IMR-90 (cell line): ENCODE results near the gene C1orf105. TPM values are rescaled to one million over a fixed set of nuclear protein-coding genes. Genes with fewer than 3 reads are reported as not detected.

Experiments
- ATAC-seq: fragments of 200-7000 bp; cut with Tn5 transposase; 2 replicates; pipeline ENCODE4 v1.9.1; 2020; ENCODE audit warnings: low read depth, mild to moderate bottlenecking, moderate library complexity
- BruUV-seq: library from RNA; stranded (reverse); fragments of 400-500 nt; replicated peaks from 2 replicates; lab custom pipeline; 2021; lab: Mats Ljungman, UMichigan
- CTCF ChIA-PET: fragments of 300-600 bp; formaldehyde crosslinking; extraction: SDS; loops from one replicate; lab custom pipeline; 2021; ENCODE audit warnings: antibody characterized with exemption; lab: Yijun Ruan, JAX
- POLR2A ChIA-PET: fragments of 300-600 bp; sonication (Branson Sonifier 250); formaldehyde crosslinking; loops from one replicate; lab custom pipeline; 2022; ENCODE audit warnings: antibody characterized with exemption; ENCODE audit not compliant: unreplicated experiment; lab: Charles Lee
- DNase-seq: peaks from one replicate; pipeline ENCODE4 v3.0.0; 2013
- H2AFZ ChIP-seq: replicated peaks from 2 replicates; pipeline ENCODE3; 2013; ENCODE audit warnings: low read length, mild to moderate bottlenecking; ENCODE audit not compliant: poor library complexity
- H2AK5ac ChIP-seq: 2 replicates; pipeline ENCODE4 v1.6.1; 2013; ENCODE audit warnings: low read depth, low read length, inconsistent platforms
- H2AK9ac ChIP-seq: replicated peaks from 2 replicates; pipeline ENCODE3; 2013; ENCODE audit warnings: mild to moderate bottlenecking, low read depth, low read length, moderate library complexity; ENCODE audit not compliant: poor library complexity
- H2BK120ac ChIP-seq: 2 replicates; pipeline ENCODE4 v1.6.1; 2013; ENCODE audit warnings: low read depth, low read length, inconsistent platforms
- H2BK15ac ChIP-seq: 3 replicates; pipeline ENCODE4 v1.6.1; 2013; ENCODE audit warnings: low read depth, low read length, inconsistent platforms
- H2BK20ac ChIP-seq: 2 replicates; pipeline ENCODE4 v1.6.1; 2013; ENCODE audit warnings: low read depth, mild to moderate bottlenecking, inconsistent platforms, low read length, moderate library complexity
- H2BK5ac ChIP-seq: 2 replicates; pipeline ENCODE4 v1.6.1; 2013; ENCODE audit warnings: mild to moderate bottlenecking, low read depth, low read length, inconsistent platforms; ENCODE audit not compliant: poor library complexity, severe bottlenecking
- H3K14ac ChIP-seq: replicated peaks from 2 replicates; pipeline ENCODE4 v1.6.1; 2013; ENCODE audit warnings: low read depth, low read length, inconsistent platforms
- H3K18ac ChIP-seq: 2 replicates; pipeline ENCODE4 v1.6.1; 2013; ENCODE audit warnings: low read depth, low read length, control low read depth
- H3K23ac ChIP-seq: 2 replicates; pipeline ENCODE4 v1.6.1; 2013; ENCODE audit warnings: low read depth, low read length, inconsistent platforms
- H3K27ac ChIP-seq: 2 replicates; pipeline ENCODE4 v1.5.1; 2013; ENCODE audit warnings: mild to moderate bottlenecking, control low read depth, low read length; ENCODE audit not compliant: insufficient read depth
- H3K27me3 ChIP-seq: 2 replicates; pipeline ENCODE4 v1.6.1; 2013; ENCODE audit warnings: low read length; ENCODE audit not compliant: control insufficient read depth, insufficient read depth
- H3K36me3 ChIP-seq: 2 replicates; pipeline ENCODE4 v1.6.1; 2013; ENCODE audit warnings: low read length, mixed read lengths; ENCODE audit not compliant: control insufficient read depth, insufficient read depth
- H3K4ac ChIP-seq: 2 replicates; pipeline ENCODE4 v1.6.1; 2013; ENCODE audit warnings: low read depth, low read length, inconsistent platforms
- H3K4me1 ChIP-seq: 2 replicates; pipeline ENCODE4 v1.6.1; 2013; ENCODE audit warnings: low read length, mixed read lengths; ENCODE audit not compliant: control insufficient read depth, insufficient read depth
- H3K4me2 ChIP-seq: 2 replicates; pipeline ENCODE4 v1.6.1; 2013; ENCODE audit warnings: low read depth, mild to moderate bottlenecking, control low read depth, low read length, moderate library complexity
- H3K4me3 ChIP-seq: 2 replicates; pipeline ENCODE4 v1.5.1; 2013; ENCODE audit warnings: low read depth, mild to moderate bottlenecking, control low read depth, low read length, moderate library complexity; ENCODE audit not compliant: insufficient read depth
- H3K56ac ChIP-seq: 2 replicates; pipeline ENCODE4 v1.6.1; 2013; ENCODE audit warnings: low read length, inconsistent platforms; ENCODE audit not compliant: insufficient read depth; ENCODE audit errors: extremely low read depth
- H3K79me1 ChIP-seq, 2 experiments: 2 replicates each; pipeline ENCODE4 v1.6.1; 2013; ENCODE audit warnings: low read length in 2 of 2, inconsistent platforms in 1 of 2, low read depth in 1 of 2
- H3K9ac ChIP-seq: 2 replicates; pipeline ENCODE4 v1.6.1; 2013; ENCODE audit warnings: low read depth, low read length, control low read depth
- H3K9me1 ChIP-seq: 2 replicates; pipeline ENCODE4 v1.6.1; 2013; ENCODE audit warnings: low read length, inconsistent platforms; ENCODE audit not compliant: insufficient read depth
- H3K9me3 ChIP-seq: 2 replicates; pipeline ENCODE4 v1.6.1; 2013; ENCODE audit warnings: low read length; ENCODE audit not compliant: control insufficient read depth, insufficient read depth
- H4K20me1 ChIP-seq: 2 replicates; pipeline ENCODE4 v1.6.1; 2013; ENCODE audit warnings: low read length, inconsistent platforms; ENCODE audit not compliant: insufficient read depth
- H4K5ac ChIP-seq: 2 replicates; pipeline ENCODE4 v1.6.1; 2013; ENCODE audit warnings: mild to moderate bottlenecking, low read depth, low read length, control low read depth
- H4K8ac ChIP-seq, 2 experiments: 2 replicates each; pipeline ENCODE4 v1.6.1; 2013; ENCODE audit warnings: low read depth in 2 of 2, low read length in 2 of 2, control low read depth in 1 of 2, inconsistent platforms in 1 of 2
- H4K91ac ChIP-seq: 2 replicates; pipeline ENCODE4 v1.6.1; 2013; ENCODE audit warnings: low read depth, low read length, inconsistent platforms; ENCODE audit not compliant: insufficient read depth
- BHLHE40 ChIP-seq: fragments of 150-350 bp; IDR thresholded peaks from 2 replicates; pipeline ENCODE4 v1.6.1; 2016; ENCODE audit warnings: mild to moderate bottlenecking, low read depth, low read length
- CEBPB ChIP-seq: IDR thresholded peaks from 2 replicates; pipeline ENCODE4 v1.6.1; 2012; ENCODE audit warnings: low read depth, low read length, improper control_type of control experiment
- CHD1 ChIP-seq: IDR thresholded peaks from 2 replicates; pipeline ENCODE4 v1.6.1; 2012; ENCODE audit warnings: low read depth, low read length, improper control_type of control experiment
- FOS ChIP-seq: fragments of 150-350 bp; IDR thresholded peaks from 2 replicates; pipeline ENCODE4 v1.6.1; 2016; ENCODE audit warnings: low read depth, low read length
- MAFK ChIP-seq: IDR thresholded peaks from 2 replicates; pipeline ENCODE4 v1.6.1; 2012; ENCODE audit warnings: low read depth, low read length, improper control_type of control experiment
- MAZ ChIP-seq: IDR thresholded peaks from 2 replicates; pipeline ENCODE4 v1.6.1; 2012; ENCODE audit warnings: low read depth, mild to moderate bottlenecking, low read length, improper control_type of control experiment, moderate library complexity, borderline replicate concordance
- MXI1 ChIP-seq: IDR thresholded peaks from 2 replicates; pipeline ENCODE4 v1.6.1; 2012; ENCODE audit warnings: low read depth, mild to moderate bottlenecking, low read length, moderate library complexity, borderline replicate concordance
- NFE2L2 ChIP-seq: fragments of 150-350 bp; IDR thresholded peaks from 2 replicates; pipeline ENCODE4 v1.6.1; 2016; ENCODE audit warnings: low read depth, mild to moderate bottlenecking, low read length
- POLR2A ChIP-seq: IDR thresholded peaks from 2 replicates; pipeline ENCODE4 v1.6.1; 2012; ENCODE audit warnings: mild to moderate bottlenecking, low read depth, low read length
- RAD21 ChIP-seq: IDR thresholded peaks from 2 replicates; pipeline ENCODE4 v1.6.1; 2012; ENCODE audit warnings: low read length, improper control_type of control experiment
- RCOR1 ChIP-seq: IDR thresholded peaks from 2 replicates; pipeline ENCODE4 v1.6.1; 2012; ENCODE audit warnings: mild to moderate bottlenecking, low read length, improper control_type of control experiment; ENCODE audit not compliant: insufficient replicate concordance
- RFX5 ChIP-seq: IDR thresholded peaks from 2 replicates; pipeline ENCODE4 v1.8.0; 2012; ENCODE audit warnings: low read depth, mild to moderate bottlenecking, low read length, moderate library complexity
- SMC3 ChIP-seq: fragments of 150-350 bp; IDR thresholded peaks from 2 replicates; pipeline ENCODE4 v1.6.1; 2016; ENCODE audit warnings: low read depth, mild to moderate bottlenecking, antibody characterized with exemption, low read length, moderate library complexity
- USF2 ChIP-seq: fragments of 150-350 bp; IDR thresholded peaks from 2 replicates; pipeline ENCODE4 v1.6.1; 2017; ENCODE audit warnings: mild to moderate bottlenecking, antibody characterized with exemption, low read length, low read depth
- dilution Hi-C: fragments of 300-500 bp; cut with HindIII; formaldehyde crosslinking; loops from one replicate; pipeline ENCODE4 v1.14.3; 2018; ENCODE audit warnings: low sequenced_read_pairs; ENCODE audit not compliant: unreplicated experiment
- in situ Hi-C: fragments of 300-500 bp; cut with MboI; formaldehyde crosslinking; loops from 3 replicates; pipeline ENCODE4 v1.14.3; 2019; ENCODE audit warnings: low sequenced_read_pairs, inconsistent platforms, mixed read lengths
- intact Hi-C: fragments of 100-400 bp; cut with micrococcal nuclease; formaldehyde crosslinking; loops from 2 replicates; pipeline ENCODE4 v1.10.0; 2022
- polyA plus RNA-seq, 3 experiments: library from polyadenylated mRNA; depleted of rRNA; stranded (reverse); fragments of >200 nt; gene quantifications; 2 replicates each; pipeline ENCODE4 v1.2.3, GENCODE V29; 2012; ENCODE audit warnings: low replicate concordance in 1 of 3
- total RNA-seq: library from RNA; depleted of rRNA; stranded (reverse); fragments of >200 nt; gene quantifications from 2 replicates; pipeline ENCODE4 v1.2.3, GENCODE V29; 2012
- TF ChIP-seq, protein P1 (sequence below): conservative IDR thresholded peaks from 2 replicates; pipeline ENCODE4 v1.5.1; 2012; ENCODE audit warnings: mild to moderate bottlenecking, low read depth, low read length, improper control_type of control experiment
- TF ChIP-seq, protein P2 (sequence below): fragments of 150-350 bp; IDR thresholded peaks from 2 replicates; pipeline ENCODE4 v1.6.1; 2016; ENCODE audit warnings: low read depth, mild to moderate bottlenecking, low read length, moderate library complexity, borderline replicate concordance

C1orf105 gene
- total and polyA plus RNA-seq, 2 of the 4 experiments (the other 2 are of a cell fraction) = not detected

- Histone ChIP-seq H3K23ac (no peak overlapping the region), H3K4me3 (no peak overlapping the region), H3K9ac (no peak overlapping the region), H2BK15ac (no peak overlapping the region), H2BK120ac (no peak overlapping the region), H3K9me1 (no peaks in the 10 kb centered on the region), H2AK5ac (no peak overlapping the region), H3K79me1 (no peaks in the 10 kb centered on the region), H3K27me3 (peaks cover 11% of the 10 kb centered on the region), H3K27ac (no peak overlapping the region), H2BK5ac (no peak overlapping the region), H3K18ac (no peak overlapping the region), H3K4me2 (no peak overlapping the region), H2BK20ac (no peak overlapping the region), H4K5ac (no peak overlapping the region), H3K14ac (no peak overlapping the region), H2AK9ac (no peak overlapping the region), H4K91ac (no peak overlapping the region), H3K56ac (no peak overlapping the region), H3K9me3 (peaks cover 1% of the 10 kb centered on the region; the same call in 1 of the 2 replicates), H3K4ac (no peak overlapping the region), H3K4me1 (no peaks in the 10 kb centered on the region), H4K20me1 (no peaks in the 10 kb centered on the region), H4K8ac (no peak overlapping the region), H3K36me3 (no peaks in the 10 kb centered on the region), H2AFZ (no peak overlapping the region)
- no peak for DNase-seq
- ATAC-seq = no peak
- no peak for TF ChIP-seq RFX5
- no peak for TF ChIP-seq BHLHE40
- TF ChIP-seq MAZ = no peak
- no peak for TF ChIP-seq POLR2A
- TF ChIP-seq, protein P1, sequence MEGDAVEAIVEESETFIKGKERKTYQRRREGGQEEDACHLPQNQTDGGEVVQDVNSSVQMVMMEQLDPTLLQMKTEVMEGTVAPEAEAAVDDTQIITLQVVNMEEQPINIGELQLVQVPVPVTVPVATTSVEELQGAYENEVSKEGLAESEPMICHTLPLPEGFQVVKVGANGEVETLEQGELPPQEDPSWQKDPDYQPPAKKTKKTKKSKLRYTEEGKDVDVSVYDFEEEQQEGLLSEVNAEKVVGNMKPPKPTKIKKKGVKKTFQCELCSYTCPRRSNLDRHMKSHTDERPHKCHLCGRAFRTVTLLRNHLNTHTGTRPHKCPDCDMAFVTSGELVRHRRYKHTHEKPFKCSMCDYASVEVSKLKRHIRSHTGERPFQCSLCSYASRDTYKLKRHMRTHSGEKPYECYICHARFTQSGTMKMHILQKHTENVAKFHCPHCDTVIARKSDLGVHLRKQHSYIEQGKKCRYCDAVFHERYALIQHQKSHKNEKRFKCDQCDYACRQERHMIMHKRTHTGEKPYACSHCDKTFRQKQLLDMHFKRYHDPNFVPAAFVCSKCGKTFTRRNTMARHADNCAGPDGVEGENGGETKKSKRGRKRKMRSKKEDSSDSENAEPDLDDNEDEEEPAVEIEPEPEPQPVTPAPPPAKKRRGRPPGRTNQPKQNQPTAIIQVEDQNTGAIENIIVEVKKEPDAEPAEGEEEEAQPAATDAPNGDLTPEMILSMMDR = no peak
- TF ChIP-seq SMC3 = no peak
- no peak for TF ChIP-seq MXI1
- no peak for TF ChIP-seq CEBPB
- no peak for TF ChIP-seq RAD21
- no peak for TF ChIP-seq USF2
- TF ChIP-seq MAFK = no peak
- no peak for TF ChIP-seq FOS
- TF ChIP-seq CHD1 = no peak
- no peak for TF ChIP-seq NFE2L2
- no peak for TF ChIP-seq RCOR1
- TF ChIP-seq, protein P2, sequence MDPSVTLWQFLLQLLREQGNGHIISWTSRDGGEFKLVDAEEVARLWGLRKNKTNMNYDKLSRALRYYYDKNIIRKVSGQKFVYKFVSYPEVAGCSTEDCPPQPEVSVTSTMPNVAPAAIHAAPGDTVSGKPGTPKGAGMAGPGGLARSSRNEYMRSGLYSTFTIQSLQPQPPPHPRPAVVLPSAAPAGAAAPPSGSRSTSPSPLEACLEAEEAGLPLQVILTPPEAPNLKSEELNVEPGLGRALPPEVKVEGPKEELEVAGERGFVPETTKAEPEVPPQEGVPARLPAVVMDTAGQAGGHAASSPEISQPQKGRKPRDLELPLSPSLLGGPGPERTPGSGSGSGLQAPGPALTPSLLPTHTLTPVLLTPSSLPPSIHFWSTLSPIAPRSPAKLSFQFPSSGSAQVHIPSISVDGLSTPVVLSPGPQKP = no peak
- dilution Hi-C loops = no loop called here
- CTCF ChIA-PET = interaction anchor here (0.6 kb wide), 1 partner anchor 39 kb away, joined by 3 read pairs; no protein-coding TSS in a partner anchor
- no TSS peak for BruUV-seq
- in situ Hi-C loops = no loop called here
- intact Hi-C loops = no loop called here
- POLR2A ChIA-PET = no interaction called here
Observed at GRCh38 chr1:172512591-172512990, 92.1 kb downstream of the C1orf105 start.
